GM23248 (cell line): ENCODE data around the gene UBE4A.

Experiments used
- EZH2 ChIP-seq: fragments of 200-600 bp; sonication (generic); IDR thresholded peaks from 2 replicates; pipeline ENCODE4 v1.6.1; 2018; ENCODE audit warnings: antibody characterized with exemption, mild to moderate bottlenecking; ENCODE audit not compliant: insufficient read depth, poor library complexity, severe bottlenecking
- EZH2phosphoT487 ChIP-seq: fragments of 200-600 bp; sonication (generic); IDR thresholded peaks from 2 replicates; pipeline ENCODE4 v1.6.1; 2018; ENCODE audit warnings: antibody characterized with exemption, moderate library complexity, mild to moderate bottlenecking, low read depth; ENCODE audit not compliant: insufficient read depth

- TF ChIP-seq EZH2phosphoT487 (no peak), EZH2 (no peak)
These were observed 50.8 kb downstream of the UBE4A start for GRCh38 chr11:118410055-118410745.
